Activated CD8-positive, alpha-beta memory T cell treated with anti-CD3 and anti-CD28 coated beads for 4 hours (primary cell): Measurements from ENCODE around the gene LRFN2.

Experiments
- DNase-seq, 2 donors: peaks; one replicate each; pipeline ENCODE4 v3.0.0-alpha.2; 2020; ENCODE audit warnings: low read depth in 2 of 2

The LRFN2 gene

GRCh38 chr6:40587240-40588069 lies at the start of gene LRFN2:
TSS of gene LRFN2 (minus strand) at chr6:40587364.
- peak; percentile 7 to 24 for DNase-seq

- DNase-seq = no peak
Measured at GRCh38 chr6:40634429-40634828, 47.3 kb upstream of the LRFN2 start.

- DNase-seq = no peak
Measured at GRCh38 chr6:40631744-40632143, 44.6 kb upstream of the LRFN2 start.

GRCh38 chr6:40630488-40630887 lies 43.3 kb upstream of the LRFN2 start:
- DNase-seq = no peak

- DNase-seq = no peak
Measured at GRCh38 chr6:40630051-40630450, 42.9 kb upstream of the LRFN2 start.

GRCh38 chr6:40629463-40629862 lies 42.3 kb upstream of the LRFN2 start:
- no peak for DNase-seq

GRCh38 chr6:40627316-40627715 lies 40.2 kb upstream of the LRFN2 start:
- DNase-seq = no peak

- DNase-seq = no peak
Measured at GRCh38 chr6:40626886-40627285, 39.7 kb upstream of the LRFN2 start.

- no peak for DNase-seq
Measured at GRCh38 chr6:40623932-40624331, 36.8 kb upstream of the LRFN2 start.

- no peak for DNase-seq
Measured at GRCh38 chr6:40623178-40623577, 36.0 kb upstream of the LRFN2 start.

GRCh38 chr6:40620574-40621240 lies 33.5 kb upstream of the LRFN2 start:
- DNase-seq = no peak

GRCh38 chr6:40614671-40615070 lies 27.5 kb upstream of the LRFN2 start:
- DNase-seq = no peak

GRCh38 chr6:40611912-40612311 lies 24.7 kb upstream of the LRFN2 start:
- no peak for DNase-seq

GRCh38 chr6:40611434-40611833 lies 24.3 kb upstream of the LRFN2 start:
- no peak for DNase-seq

- DNase-seq = no peak
Measured at GRCh38 chr6:40610229-40610628, 23.1 kb upstream of the LRFN2 start.

- DNase-seq = no peak
Measured at GRCh38 chr6:40606981-40607380, 19.8 kb upstream of the LRFN2 start.

GRCh38 chr6:40606526-40606925 lies 19.4 kb upstream of the LRFN2 start:
- DNase-seq = no peak

- no peak for DNase-seq
Measured at GRCh38 chr6:40604082-40604481, 16.9 kb upstream of the LRFN2 start.

GRCh38 chr6:40599555-40599954 lies 12.4 kb upstream of the LRFN2 start:
- no peak for DNase-seq

GRCh38 chr6:40598516-40598915 lies 11.4 kb upstream of the LRFN2 start:
- no peak for DNase-seq

- no peak for DNase-seq
Measured at GRCh38 chr6:40597301-40597700, 10.1 kb upstream of the LRFN2 start.

GRCh38 chr6:40588480-40588879 lies 1.3 kb upstream of the LRFN2 start:
- DNase-seq = no peak

GRCh38 chr6:40588070-40588384 lies 863 bp upstream of the LRFN2 start:
- DNase-seq = no peak
